CD14-positive monocyte (primary cell): Measurements from ENCODE around the gene CASQ1. TPM values are rescaled to one million over a fixed set of nuclear protein-coding genes. Genes with fewer than 3 reads are reported as not detected.

Experiments used
- DNase-seq, 3 donors: peaks; one replicate each; pipeline ENCODE4 v3.0.0-alpha.2; 2011 to 2022
- H2AFZ ChIP-seq: 2 replicates; pipeline ENCODE4 v1.6.0; 2012; ENCODE audit warnings: mild to moderate bottlenecking, low read depth, low read length, inconsistent platforms; ENCODE audit not compliant: insufficient read depth, poor library complexity, severe bottlenecking
- H3K27ac ChIP-seq, 2 donors: 1 replicate in 1 of 2; 2 replicates in 1 of 2; pipeline ENCODE4 v1.5.1; 2012 to 2013; ENCODE audit warnings: low read length in 2 of 2, control low read depth in 1 of 2, inconsistent platforms in 1 of 2, low read depth in 1 of 2, mild to moderate bottlenecking in 1 of 2
- H3K27me3 ChIP-seq, 2 donors: one replicate each; pipeline versions ENCODE4 v1.6.0 to v1.6.1; 2011 to 2013; ENCODE audit warnings: low read length in 2 of 2; ENCODE audit not compliant: control insufficient read depth in 2 of 2, insufficient read depth in 2 of 2
- H3K36me3 ChIP-seq, 2 donors: replicated peaks in 1 of 2; 1 replicate in 1 of 2; 2 replicates in 1 of 2; pipeline versions ENCODE4 v1.5.1 to v1.6.1; 2012 to 2013; ENCODE audit warnings: low read length in 2 of 2, control low read depth in 1 of 2, inconsistent platforms in 1 of 2, mild to moderate bottlenecking in 1 of 2; ENCODE audit not compliant: insufficient read depth in 2 of 2, control insufficient read depth in 1 of 2
- H3K4me1 ChIP-seq, 2 donors: 1 replicate in 1 of 2; 2 replicates in 1 of 2; pipeline versions ENCODE4 v1.5.1 to v1.6.1; 2012 to 2013; ENCODE audit warnings: low read length in 2 of 2, control low read depth in 1 of 2, inconsistent platforms in 1 of 2, mild to moderate bottlenecking in 1 of 2, moderate library complexity in 1 of 2; ENCODE audit not compliant: insufficient read depth in 2 of 2, control insufficient read depth in 1 of 2
- H3K4me2 ChIP-seq: replicated peaks from 2 replicates; pipeline ENCODE3; 2012; ENCODE audit warnings: low read length, moderate library complexity, mild to moderate bottlenecking; ENCODE audit not compliant: poor library complexity, severe bottlenecking; ENCODE audit errors: extremely low read depth
- H3K4me3 ChIP-seq, 3 experiments: fragments of 200-600 bp in 1 of 3; sonication (generic) in 1 of 3; replicated peaks in 1 of 3; 1 replicate in 2 of 3; 2 replicates in 1 of 3; pipeline ENCODE4 v1.5.1; 2011 to 2013; ENCODE audit warnings: low read length in 3 of 3, mild to moderate bottlenecking in 3 of 3, control low read depth in 2 of 3, low read depth in 2 of 3, inconsistent platforms in 1 of 3, moderate library complexity in 1 of 3
- H3K79me2 ChIP-seq: 2 replicates; pipeline ENCODE4 v1.6.0; 2012; ENCODE audit warnings: mild to moderate bottlenecking, control low read depth, inconsistent platforms, low read length, moderate library complexity; ENCODE audit not compliant: insufficient read depth
- H3K9ac ChIP-seq: 2 replicates; pipeline ENCODE4 v1.6.0; 2017; ENCODE audit warnings: low read length, mild to moderate bottlenecking; ENCODE audit not compliant: insufficient read depth, poor library complexity, severe bottlenecking
- H3K9me3 ChIP-seq, 2 donors: replicated peaks in 1 of 2; 1 replicate in 1 of 2; 2 replicates in 1 of 2; pipeline versions ENCODE4 v1.5.1 to v1.6.1; 2012 to 2013; ENCODE audit warnings: low read length in 2 of 2, control low read depth in 1 of 2; ENCODE audit not compliant: control insufficient read depth in 1 of 2, insufficient read depth in 1 of 2
- H4K20me1 ChIP-seq: 2 replicates; pipeline ENCODE4 v1.6.0; 2012; ENCODE audit warnings: mild to moderate bottlenecking, low read length, control low read depth, moderate library complexity; ENCODE audit not compliant: insufficient read depth
- H3K27ac Mint-ChIP-seq, 7 donors: one replicate each; pipeline ENCODE4 v1.8.0; 2020; ENCODE audit warnings: mild to moderate bottlenecking in 7 of 7, mixed read lengths in 7 of 7, moderate library complexity in 6 of 7, inconsistent platforms in 2 of 7
- H3K27me3 Mint-ChIP-seq, 3 donors: one replicate each; pipeline ENCODE4 v1.8.0; 2021 to 2022; ENCODE audit warnings: low read depth in 3 of 3, mild to moderate bottlenecking in 3 of 3, mixed read lengths in 3 of 3, moderate library complexity in 3 of 3, inconsistent platforms in 1 of 3
- H3K36me3 Mint-ChIP-seq, 2 donors: one replicate each; pipeline ENCODE4 v1.8.0; 2020; ENCODE audit warnings: mixed read lengths in 2 of 2, inconsistent platforms in 1 of 2, mild to moderate bottlenecking in 1 of 2
- H3K4me1 Mint-ChIP-seq: one replicate; pipeline ENCODE4 v1.8.0; 2020; ENCODE audit warnings: mild to moderate bottlenecking, mixed read lengths
- H3K4me3 Mint-ChIP-seq, 2 donors: one replicate each; pipeline ENCODE4 v1.8.0; 2020; ENCODE audit warnings: mild to moderate bottlenecking in 2 of 2, mixed read lengths in 2 of 2, moderate library complexity in 1 of 2
- H3K9me3 Mint-ChIP-seq, 7 donors: one replicate each; pipeline ENCODE4 v1.8.0; 2020 to 2022; ENCODE audit warnings: mixed read lengths in 7 of 7, mild to moderate bottlenecking in 6 of 7, moderate library complexity in 6 of 7, inconsistent platforms in 2 of 7
- CTCF ChIP-seq: fragments of 200-600 bp; IDR thresholded peaks from one replicate; pipeline ENCODE4 v1.8.0; 2022; ENCODE audit warnings: antibody characterized with exemption, mild to moderate bottlenecking
- WGBS: methylation state at CpG from one replicate; pipeline ENCODE4 v1.1.5; 2013; ENCODE audit warnings: missing lambda C conversion rate; ENCODE audit not compliant: insufficient coverage; 5-methylcytosine and 5-hydroxymethylcytosine counted together
- intact Hi-C, 2 donors: fragments of 100-400 bp; cut with micrococcal nuclease; formaldehyde crosslinking; loops; one replicate each; pipeline versions ENCODE4 v1.15.0 to v1.15.1; 2023
- polyA plus RNA-seq, 3 donors: library from polyadenylated mRNA; depleted of rRNA in 1 of 3; unstranded in 2 of 3; stranded (reverse) in 1 of 3; fragments of 300-500 nt in 2 of 3; fragments of >200 nt in 1 of 3; fragmentation: Illumina TruSeq in 2 of 3; gene quantifications; 1 replicate in 2 of 3; 2 replicates in 1 of 3; pipeline ENCODE4 v1.2.3, GENCODE V29; 2012 to 2021

Gene CASQ1
- polyA plus RNA-seq, 3 donors: 0.09 to 11.1 TPM; not detected in 1

GRCh38 chr1:160225345-160225744, 35.0 kb downstream of the CASQ1 start:
- no peaks in the 10 kb centered on the region for H3K9me3 ChIP-seq
- Mint-ChIP-seq H3K4me3 (no peak overlapping the region), H3K27me3 (no peaks in the 10 kb centered on the region), H3K9me3 (no peaks in the 10 kb centered on the region), H3K4me1 (no peaks in the 10 kb centered on the region), H3K36me3 (peaks cover 34 to 75% of the 10 kb centered on the region in 2 donors), H3K27ac (no peak overlapping the region)
- no peak for TF ChIP-seq CTCF
- peaks cover 99 to 100% of the 10 kb centered on the region in 2 donors for H3K36me3 ChIP-seq
- intact Hi-C loops: no loop called here
- peaks cover 6% of the 10 kb centered on the region for H4K20me1 ChIP-seq
- H3K27ac ChIP-seq: no peak overlapping the region
- no CpG with 5 or more reads among the region's 2 CpGs for WGBS
- H3K4me2 ChIP-seq: no peak overlapping the region
- no peaks in the 10 kb centered on the region for H3K27me3 ChIP-seq
- H3K4me3 ChIP-seq: no peak overlapping the region
- no peak overlapping the region for H2AFZ ChIP-seq
- DNase-seq: no peak
- no peaks in the 10 kb centered on the region for H3K4me1 ChIP-seq
- no peaks in the 10 kb centered on the region for H3K79me2 ChIP-seq
- H3K9ac ChIP-seq: no peak overlapping the region

- Mint-ChIP-seq H3K9me3 (no peaks in the 10 kb centered on the region), H3K4me3 (no peak overlapping the region), H3K4me1 (no peaks in the 10 kb centered on the region), H3K36me3 (peaks cover 37 to 76% of the 10 kb centered on the region in 2 donors), H3K27ac (no peak overlapping the region), H3K27me3 (no peaks in the 10 kb centered on the region)
- H3K9ac ChIP-seq: no peak overlapping the region
- H3K27ac ChIP-seq: no peak overlapping the region
- no peaks in the 10 kb centered on the region for H3K79me2 ChIP-seq
- H3K36me3 ChIP-seq: peaks cover 99 to 100% of the 10 kb centered on the region in 2 donors
- TF ChIP-seq CTCF: no peak
- DNase-seq: no peak
- no peak overlapping the region for H2AFZ ChIP-seq
- H3K4me1 ChIP-seq: no peaks in the 10 kb centered on the region
- H3K4me2 ChIP-seq: no peak overlapping the region
- intact Hi-C loops: no loop called here
- WGBS: no CpG with 5 or more reads among the region's 2 CpGs
- no peaks in the 10 kb centered on the region for H3K27me3 ChIP-seq
- H4K20me1 ChIP-seq: no peaks in the 10 kb centered on the region
- H3K4me3 ChIP-seq: no peak overlapping the region
- no peaks in the 10 kb centered on the region for H3K9me3 ChIP-seq
These were observed 36.2 kb downstream of the CASQ1 start for GRCh38 chr1:160226623-160227022.
